ENCODE results near the gene CRP.
"Not testable (repeated sequence)": the region's sequence is repeated elsewhere in the genome, so short reads cannot be mapped to it uniquely, and the experiment has no call there.

The CRP gene

GRCh38 chr1:159714529-159714928, at the start of gene CRP:
Gene CRP, minus strand, starts transcription at chr1:159714589. Its CDS starts 104 bp downstream, at chr1:159714485.
- DNase-seq (ENCODE audit: low read depth in 2 of 2): no peak

GRCh38 chr1:159763686-159764085, 49.3 kb upstream of the CRP start:
- no peak for DNase-seq (ENCODE audit: low read depth in 2 of 2)

GRCh38 chr1:159756397-159756796, 42.0 kb upstream of the CRP start:
- DNase-seq (ENCODE audit: low read depth in 2 of 2): no peak

GRCh38 chr1:159755451-159756007, 41.1 kb upstream of the CRP start:
- no peak for DNase-seq (ENCODE audit: low read depth in 2 of 2)

- DNase-seq (ENCODE audit: low read depth in 2 of 2): no peak
Measured at GRCh38 chr1:159753386-159753785, 39.0 kb upstream of the CRP start.

GRCh38 chr1:159752135-159752580, 37.8 kb upstream of the CRP start:
- DNase-seq (ENCODE audit: low read depth in 2 of 2): no peak

GRCh38 chr1:159751031-159751430, 36.6 kb upstream of the CRP start:
- no peak for DNase-seq (ENCODE audit: low read depth in 2 of 2)

GRCh38 chr1:159750621-159751020, 36.2 kb upstream of the CRP start:
- DNase-seq (ENCODE audit: low read depth in 2 of 2): no peak

- DNase-seq (ENCODE audit: low read depth in 2 of 2): no peak
Measured at GRCh38 chr1:159749630-159750029, 35.2 kb upstream of the CRP start.

- DNase-seq (ENCODE audit: low read depth in 2 of 2): no peak
Measured at GRCh38 chr1:159748370-159748769, 34.0 kb upstream of the CRP start.

- no peak for DNase-seq (ENCODE audit: low read depth in 2 of 2)
Measured at GRCh38 chr1:159746666-159747065, 32.3 kb upstream of the CRP start.

- no peak for DNase-seq (ENCODE audit: low read depth in 2 of 2)
Measured at GRCh38 chr1:159743651-159744410, 29.4 kb upstream of the CRP start.

GRCh38 chr1:159737238-159737916, 23.0 kb upstream of the CRP start:
- DNase-seq (ENCODE audit: low read depth in 2 of 2): no peak

- not testable (repeated sequence) for DNase-seq (ENCODE audit: low read depth in 2 of 2)
Measured at GRCh38 chr1:159723188-159723587, 8.8 kb upstream of the CRP start.

GRCh38 chr1:159719990-159720389, 5.6 kb upstream of the CRP start:
- DNase-seq (ENCODE audit: low read depth in 2 of 2): no peak

- DNase-seq (ENCODE audit: low read depth in 2 of 2): no peak
Measured at GRCh38 chr1:159715855-159716254, 1.5 kb upstream of the CRP start.

GRCh38 chr1:159712080-159712479, 2.3 kb downstream of the CRP start:
- DNase-seq (ENCODE audit: low read depth in 2 of 2): no peak

GRCh38 chr1:159707472-159708260, 6.7 kb downstream of the CRP start:
- no peak for DNase-seq (ENCODE audit: low read depth in 2 of 2)

GRCh38 chr1:159705904-159706256, 8.5 kb downstream of the CRP start:
- no peak for DNase-seq (ENCODE audit: low read depth in 2 of 2)

- no peak for DNase-seq (ENCODE audit: low read depth in 2 of 2)
Measured at GRCh38 chr1:159705251-159705903, 9.0 kb downstream of the CRP start.

- DNase-seq (ENCODE audit: low read depth in 2 of 2): no peak
Measured at GRCh38 chr1:159704481-159704880, 9.9 kb downstream of the CRP start.

GRCh38 chr1:159700312-159700711, 14.1 kb downstream of the CRP start:
- no peak for DNase-seq (ENCODE audit: low read depth in 2 of 2)

Data from stimulated activated CD8-positive, alpha-beta memory T cell treated with anti-CD3 and anti-CD28 coated beads, Interleukin-7, amount 100 ng/mL, for 1 hour (primary cell).